ENCODE measurements around the gene TNFAIP3.

TNFAIP3 gene

DNA sequence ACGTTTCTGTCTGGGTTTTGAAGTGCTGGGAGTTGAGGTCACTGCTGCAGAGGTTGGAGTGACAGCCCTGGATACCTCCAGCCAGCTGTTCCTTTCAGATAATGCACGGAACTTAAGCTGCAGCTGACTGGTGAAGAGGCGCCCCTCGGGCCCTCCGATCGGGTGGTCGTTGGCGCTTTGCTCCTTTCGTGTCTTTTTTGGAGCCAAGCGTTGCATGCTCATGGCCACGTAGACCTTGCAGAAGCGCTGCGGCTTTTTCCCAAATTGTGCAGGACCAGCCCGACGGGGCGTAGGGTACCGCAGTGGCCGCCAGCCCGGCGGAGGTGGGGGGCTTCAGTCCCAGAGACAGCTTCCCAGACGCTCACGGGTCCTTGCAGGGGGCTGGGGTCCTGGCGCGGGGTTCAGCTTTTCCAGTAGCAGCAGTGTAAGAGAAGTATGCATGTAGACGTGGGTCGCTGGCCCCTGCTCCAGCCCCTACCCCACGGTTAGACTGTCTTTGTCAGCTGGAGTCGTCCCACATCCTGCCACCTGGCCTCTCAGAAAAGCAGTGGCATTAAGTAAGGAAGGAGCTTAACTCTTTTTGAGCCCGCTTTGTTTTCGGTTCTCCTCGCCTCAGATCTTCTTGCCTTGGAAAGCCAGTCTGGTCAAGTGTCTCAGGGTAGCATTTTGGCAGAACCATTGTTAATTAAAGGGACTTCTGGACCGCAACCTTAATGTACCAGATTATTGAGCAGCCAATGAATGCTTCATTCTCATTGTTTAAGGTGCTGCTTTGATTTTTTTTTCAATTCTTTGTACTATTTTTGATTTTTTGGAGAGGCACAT lies 838 bp downstream of the TNFAIP3 start:
- peaks cover 6% of the 10 kb centered on the region; the same call in 1 of the 2 replicates for H3K36me3 ChIP-seq (ENCODE audit: insufficient read depth, low read depth, low read length)
- peak overlapping the region; percentile 89 for H3K4me3 ChIP-seq (ENCODE audit: low read length)
- H3K27ac ChIP-seq (ENCODE audit: low read length): no peak overlapping the region
- peaks cover 23% of the 10 kb centered on the region for H3K27me3 ChIP-seq (ENCODE audit: insufficient read depth, low read length)
- H3K9me3 ChIP-seq (ENCODE audit: insufficient read depth, low read depth, low read length): no peaks in the 10 kb centered on the region
- peak overlapping the region; percentile 64; the same call in 1 of the 2 replicates for H3K9ac ChIP-seq (ENCODE audit: low read depth, low read length)
- peaks cover 23% of the 10 kb centered on the region for H3K4me1 ChIP-seq (ENCODE audit: insufficient read depth, low read length)

DNA sequence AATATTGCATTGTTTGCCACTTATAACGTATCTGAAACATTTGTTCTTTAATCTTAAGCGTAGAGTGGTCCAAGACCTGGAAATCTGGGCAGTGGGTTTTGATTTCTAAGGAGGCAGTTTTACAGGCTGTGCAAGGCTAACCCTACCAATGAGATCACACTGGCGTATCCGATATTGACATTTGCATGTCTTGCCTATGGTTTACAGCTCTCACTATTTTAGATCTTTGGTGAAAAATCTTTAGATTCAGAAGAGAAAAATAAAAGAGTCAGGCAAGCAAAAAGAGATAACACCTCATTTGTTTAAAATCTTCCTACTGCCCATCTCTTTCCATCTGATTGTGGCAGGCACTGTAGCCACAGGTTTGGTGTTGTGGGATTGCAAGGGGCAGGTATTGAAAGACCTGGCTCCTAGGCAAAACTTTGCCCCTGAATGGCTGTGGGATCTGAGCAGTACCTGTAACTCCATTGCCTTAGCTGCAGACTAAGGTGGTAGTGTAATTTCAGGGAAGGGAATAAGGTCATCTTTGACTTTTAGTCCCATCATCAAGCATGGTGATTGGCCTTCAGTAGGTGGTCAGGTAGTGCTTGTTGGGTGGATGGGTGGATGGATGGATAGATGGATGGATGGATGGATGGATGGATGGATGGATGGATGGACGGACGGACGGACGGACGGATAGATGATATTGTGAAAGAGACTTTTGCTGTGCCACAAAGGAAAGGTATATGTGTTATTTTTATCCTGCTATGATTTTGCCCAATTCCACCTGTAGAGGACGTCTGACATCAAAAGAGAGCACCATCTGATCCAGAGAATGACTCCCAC lies 1.9 kb downstream of the TNFAIP3 start:
- H3K9me3 ChIP-seq (ENCODE audit: insufficient read depth, low read depth, low read length): no peaks in the 10 kb centered on the region
- H3K9ac ChIP-seq (ENCODE audit: low read depth, low read length): no peak overlapping the region
- H3K27ac ChIP-seq (ENCODE audit: low read length): no peak overlapping the region
- H3K27me3 ChIP-seq (ENCODE audit: insufficient read depth, low read length): peaks cover 23% of the 10 kb centered on the region
- H3K4me1 ChIP-seq (ENCODE audit: insufficient read depth, low read length): peaks cover 23% of the 10 kb centered on the region
- peaks cover 6% of the 10 kb centered on the region; the same call in 1 of the 2 replicates for H3K36me3 ChIP-seq (ENCODE audit: insufficient read depth, low read depth, low read length)
- H3K4me3 ChIP-seq (ENCODE audit: low read length): peak overlapping the region; percentile 89

DNA sequence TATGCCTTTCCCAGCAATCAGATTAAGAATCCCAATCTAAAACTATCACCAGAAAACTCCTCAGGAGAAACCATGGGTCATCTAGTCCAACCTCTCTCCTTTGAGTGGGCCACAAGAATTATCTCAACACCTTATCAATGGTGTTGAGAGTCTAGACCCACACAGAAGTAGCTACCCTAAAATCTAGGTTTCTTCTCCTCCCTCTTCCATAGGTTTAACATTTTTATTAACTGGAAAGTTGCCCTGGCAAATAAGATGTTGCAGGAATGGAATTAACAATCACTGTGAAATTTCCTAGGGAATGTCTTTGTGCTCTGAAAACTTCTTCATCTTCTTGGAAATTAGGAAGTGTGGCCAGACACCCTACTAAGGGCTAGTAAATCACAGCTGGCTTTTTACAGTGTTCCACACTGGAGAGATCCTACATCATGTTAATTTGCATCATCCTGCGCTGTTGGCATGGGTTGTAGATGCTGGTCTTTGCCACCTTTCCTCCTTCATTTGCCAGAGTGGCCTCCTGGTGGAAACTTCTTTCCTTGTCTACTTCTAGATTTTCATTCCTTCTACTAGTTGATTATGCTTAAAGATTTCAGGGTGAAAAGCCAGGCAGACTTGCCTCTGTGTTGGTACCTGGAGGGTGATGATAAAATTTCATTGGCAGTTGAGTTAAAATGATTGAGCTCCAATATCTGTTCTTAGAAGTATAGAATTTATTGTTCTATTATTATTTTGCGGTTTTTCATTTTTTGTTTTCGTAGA lies 2.7 kb downstream of the TNFAIP3 start:
- Histone ChIP-seq H3K27ac (ENCODE audit: low read length) (no peak overlapping the region), H3K4me1 (ENCODE audit: insufficient read depth, low read length) (peaks cover 23% of the 10 kb centered on the region), H3K27me3 (ENCODE audit: insufficient read depth, low read length) (peaks cover 23% of the 10 kb centered on the region), H3K36me3 (ENCODE audit: insufficient read depth, low read depth, low read length) (peaks cover 7% of the 10 kb centered on the region; the same call in 1 of the 2 replicates), H3K9me3 (ENCODE audit: insufficient read depth, low read depth, low read length) (no peaks in the 10 kb centered on the region), H3K9ac (ENCODE audit: low read depth, low read length) (no peak overlapping the region), H3K4me3 (ENCODE audit: low read length) (no peak overlapping the region)

DNA sequence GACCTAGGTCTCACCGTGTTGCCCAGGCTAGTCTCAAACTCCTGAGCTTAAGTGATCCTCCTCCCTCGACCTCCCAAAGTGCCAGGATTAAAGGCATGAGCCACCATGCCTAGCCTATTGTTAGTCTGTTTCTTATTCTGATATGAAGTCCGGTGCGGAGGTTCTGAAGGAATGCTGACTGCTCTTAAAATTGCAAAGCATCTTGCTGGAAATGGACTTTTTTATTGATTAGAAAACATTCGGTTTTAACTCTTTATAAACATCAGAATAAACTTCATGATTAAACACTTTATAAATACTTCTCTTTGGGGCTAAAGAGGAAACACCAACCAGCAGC lies 3.2 kb downstream of the TNFAIP3 start:
- Histone ChIP-seq H3K4me1 (ENCODE audit: insufficient read depth, low read length) (peaks cover 19% of the 10 kb centered on the region), H3K27me3 (ENCODE audit: insufficient read depth, low read length) (peaks cover 23% of the 10 kb centered on the region), H3K27ac (ENCODE audit: low read length) (no peak overlapping the region), H3K36me3 (ENCODE audit: insufficient read depth, low read depth, low read length) (peaks cover 12% of the 10 kb centered on the region; the same call in 1 of the 2 replicates), H3K9ac (ENCODE audit: low read depth, low read length) (no peak overlapping the region), H3K4me3 (ENCODE audit: low read length) (no peak overlapping the region), H3K9me3 (ENCODE audit: insufficient read depth, low read depth, low read length) (no peaks in the 10 kb centered on the region)

DNA sequence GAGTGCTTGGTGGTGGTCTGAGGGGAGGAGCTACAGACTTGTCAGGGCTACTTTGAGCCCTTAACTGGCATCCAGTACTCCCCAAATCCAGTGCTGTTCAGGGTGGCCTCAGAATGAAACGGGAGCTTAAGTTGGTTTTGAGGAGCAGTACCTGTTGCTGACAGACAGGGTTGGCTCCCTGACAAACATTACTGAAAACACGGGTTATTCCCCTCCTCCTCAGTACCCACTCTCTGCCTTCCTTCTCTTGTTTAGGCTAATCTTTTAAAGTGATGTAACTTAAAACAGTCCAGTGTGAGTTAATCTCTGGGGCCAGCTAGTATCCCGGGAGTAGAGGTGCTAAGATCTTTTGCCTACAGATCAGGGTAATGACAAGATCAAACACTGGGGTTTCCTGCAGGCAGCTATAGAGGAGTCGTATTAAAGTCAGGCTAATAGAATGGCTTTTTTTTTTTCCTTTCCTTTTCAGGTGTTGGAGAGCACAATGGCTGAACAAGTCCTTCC lies 3.7 kb downstream of the TNFAIP3 start:
- peaks cover 14% of the 10 kb centered on the region for H3K4me1 ChIP-seq (ENCODE audit: insufficient read depth, low read length)
- peaks cover 23% of the 10 kb centered on the region for H3K27me3 ChIP-seq (ENCODE audit: insufficient read depth, low read length)
- H3K4me3 ChIP-seq (ENCODE audit: low read length): 0 out of 2 replicates have a peak overlapping the region, but pooled peaks have one; percentile 5
- no peak overlapping the region for H3K9ac ChIP-seq (ENCODE audit: low read depth, low read length)
- no peaks in the 10 kb centered on the region for H3K9me3 ChIP-seq (ENCODE audit: insufficient read depth, low read depth, low read length)
- H3K36me3 ChIP-seq (ENCODE audit: insufficient read depth, low read depth, low read length): peaks cover 17% of the 10 kb centered on the region; the same call in 1 of the 2 replicates
- no peak overlapping the region for H3K27ac ChIP-seq (ENCODE audit: low read length)

DNA sequence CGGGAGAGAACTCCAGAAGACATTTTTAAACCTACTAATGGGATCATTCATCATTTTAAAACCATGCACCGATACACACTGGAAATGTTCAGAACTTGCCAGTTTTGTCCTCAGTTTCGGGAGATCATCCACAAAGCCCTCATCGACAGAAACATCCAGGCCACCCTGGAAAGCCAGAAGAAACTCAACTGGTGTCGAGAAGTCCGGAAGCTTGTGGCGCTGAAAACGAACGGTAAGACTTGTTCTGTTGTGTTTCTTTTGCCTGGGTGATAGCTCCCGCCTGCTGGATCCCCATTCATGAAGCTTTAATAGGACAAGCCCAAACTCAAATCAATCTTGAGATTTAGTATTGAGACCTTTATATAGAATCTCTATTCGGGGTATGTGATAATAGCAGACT lies 4.2 kb downstream of the TNFAIP3 start:
- Histone ChIP-seq H3K36me3 (ENCODE audit: insufficient read depth, low read depth, low read length) (peaks cover 20% of the 10 kb centered on the region; the same call in 1 of the 2 replicates), H3K27ac (ENCODE audit: low read length) (no peak overlapping the region), H3K9ac (ENCODE audit: low read depth, low read length) (no peak overlapping the region)

DNA sequence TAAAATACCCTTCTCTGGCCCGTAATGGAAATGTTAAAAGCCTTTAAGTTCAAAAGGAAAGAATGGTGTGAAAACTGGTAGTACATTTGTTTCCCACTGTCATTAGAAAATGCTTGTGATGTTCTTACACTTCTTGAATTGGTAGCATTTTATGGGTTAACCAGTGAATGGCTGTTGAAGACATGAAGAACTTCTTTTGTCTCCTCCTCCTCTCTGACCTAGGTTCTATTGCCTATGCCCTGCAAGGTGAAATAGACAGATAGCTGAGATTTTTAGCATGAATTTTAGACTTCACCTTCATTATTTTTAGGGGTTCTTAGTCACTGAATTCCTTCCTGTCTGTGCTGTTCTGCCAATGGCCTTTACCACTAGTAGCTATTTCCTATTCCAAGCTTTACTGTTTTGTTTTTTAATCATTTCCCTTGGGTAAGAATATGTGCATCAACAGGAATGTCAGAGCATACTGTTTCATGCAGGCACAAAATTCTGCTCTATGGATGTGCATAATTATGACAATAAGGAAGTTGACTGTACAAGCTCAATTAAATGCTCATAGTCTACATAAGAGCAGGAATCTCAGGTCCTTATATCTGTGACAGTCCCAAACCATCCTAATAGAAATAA lies 4.9 kb downstream of the TNFAIP3 start:
- H3K4me3 ChIP-seq (ENCODE audit: low read length): no peak overlapping the region
- no peak overlapping the region for H3K27ac ChIP-seq (ENCODE audit: low read length)
- no peak overlapping the region for H3K9ac ChIP-seq (ENCODE audit: low read depth, low read length)
- H3K9me3 ChIP-seq (ENCODE audit: insufficient read depth, low read depth, low read length): no peaks in the 10 kb centered on the region
- peaks cover 25% of the 10 kb centered on the region; the same call in 1 of the 2 replicates for H3K36me3 ChIP-seq (ENCODE audit: insufficient read depth, low read depth, low read length)
- H3K4me1 ChIP-seq (ENCODE audit: insufficient read depth, low read length): peaks cover 7% of the 10 kb centered on the region
- H3K27me3 ChIP-seq (ENCODE audit: insufficient read depth, low read length): peaks cover 18% of the 10 kb centered on the region

More for the DNA sequence above, 4.2 kb downstream of the TNFAIP3 start:
- Histone ChIP-seq H3K4me3 (ENCODE audit: low read length) (0 out of 2 replicates have a peak overlapping the region, but pooled peaks have one; percentile 5), H3K4me1 (ENCODE audit: insufficient read depth, low read length) (peaks cover 9% of the 10 kb centered on the region), H3K9me3 (ENCODE audit: insufficient read depth, low read depth, low read length) (no peaks in the 10 kb centered on the region), H3K27me3 (ENCODE audit: insufficient read depth, low read length) (peaks cover 19% of the 10 kb centered on the region)

DNA sequence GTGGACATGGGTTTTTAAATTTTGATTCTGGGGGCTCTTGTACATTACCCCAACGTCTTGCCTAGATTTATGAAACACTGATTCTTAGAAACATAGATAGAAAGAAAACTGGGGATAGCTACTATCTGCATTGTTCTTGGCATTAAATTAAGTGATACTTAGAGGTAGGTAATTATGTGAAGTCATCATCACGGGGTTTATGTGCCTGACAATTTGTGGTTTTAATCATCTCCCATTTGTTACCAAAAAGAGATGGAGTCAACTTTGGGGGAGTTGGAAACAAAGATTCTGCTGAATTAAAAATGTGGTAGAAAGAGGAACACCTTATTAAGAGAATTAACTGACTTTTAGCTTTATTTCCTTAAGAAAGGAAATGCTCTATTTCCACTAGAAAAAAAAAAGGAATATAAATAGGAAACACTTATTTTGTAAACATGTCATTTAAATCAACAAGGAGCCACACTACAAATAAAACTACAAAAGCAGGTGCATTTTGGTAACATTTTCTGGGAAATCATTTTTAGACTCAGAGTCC lies 5.6 kb downstream of the TNFAIP3 start:
- peaks cover 7% of the 10 kb centered on the region for H3K4me1 ChIP-seq (ENCODE audit: insufficient read depth, low read length)
- H3K27ac ChIP-seq (ENCODE audit: low read length): no peak overlapping the region
- no peak overlapping the region for H3K9ac ChIP-seq (ENCODE audit: low read depth, low read length)
- H3K36me3 ChIP-seq (ENCODE audit: insufficient read depth, low read depth, low read length): peaks cover 32% of the 10 kb centered on the region
- H3K27me3 ChIP-seq (ENCODE audit: insufficient read depth, low read length): peaks cover 15% of the 10 kb centered on the region
- H3K4me3 ChIP-seq (ENCODE audit: low read length): no peak overlapping the region
- no peaks in the 10 kb centered on the region for H3K9me3 ChIP-seq (ENCODE audit: insufficient read depth, low read depth, low read length)

DNA sequence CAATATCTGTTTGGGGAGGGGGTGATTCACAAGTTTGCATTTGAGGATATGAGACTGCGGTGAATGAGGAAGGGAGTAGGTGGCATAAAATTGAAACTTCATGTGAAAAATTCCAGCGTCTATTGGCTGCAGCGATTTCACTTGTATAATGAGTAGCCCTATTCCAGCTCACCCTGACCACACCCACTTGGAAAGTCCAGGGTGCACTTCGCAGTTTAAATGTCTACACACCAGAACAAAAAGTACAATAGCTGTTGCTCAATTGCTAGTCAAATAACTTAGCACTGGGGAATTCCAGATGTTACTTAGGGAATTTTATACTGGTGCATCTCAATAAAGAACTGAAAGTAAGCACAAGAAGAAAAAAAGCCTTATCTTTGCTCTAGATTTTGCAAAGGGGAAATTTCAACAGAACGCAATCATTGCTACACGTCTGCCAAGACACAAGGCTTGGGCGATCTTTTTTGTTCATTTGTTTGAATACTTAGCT lies 6.3 kb downstream of the TNFAIP3 start:
- Histone ChIP-seq H3K4me1 (ENCODE audit: insufficient read depth, low read length) (peaks cover 7% of the 10 kb centered on the region), H3K27ac (ENCODE audit: low read length) (no peak overlapping the region), H3K9ac (ENCODE audit: low read depth, low read length) (no peak overlapping the region), H3K27me3 (ENCODE audit: insufficient read depth, low read length) (peaks cover 8% of the 10 kb centered on the region), H3K9me3 (ENCODE audit: insufficient read depth, low read depth, low read length) (no peaks in the 10 kb centered on the region), H3K4me3 (ENCODE audit: low read length) (no peak overlapping the region), H3K36me3 (ENCODE audit: insufficient read depth, low read depth, low read length) (peaks cover 36% of the 10 kb centered on the region)

DNA sequence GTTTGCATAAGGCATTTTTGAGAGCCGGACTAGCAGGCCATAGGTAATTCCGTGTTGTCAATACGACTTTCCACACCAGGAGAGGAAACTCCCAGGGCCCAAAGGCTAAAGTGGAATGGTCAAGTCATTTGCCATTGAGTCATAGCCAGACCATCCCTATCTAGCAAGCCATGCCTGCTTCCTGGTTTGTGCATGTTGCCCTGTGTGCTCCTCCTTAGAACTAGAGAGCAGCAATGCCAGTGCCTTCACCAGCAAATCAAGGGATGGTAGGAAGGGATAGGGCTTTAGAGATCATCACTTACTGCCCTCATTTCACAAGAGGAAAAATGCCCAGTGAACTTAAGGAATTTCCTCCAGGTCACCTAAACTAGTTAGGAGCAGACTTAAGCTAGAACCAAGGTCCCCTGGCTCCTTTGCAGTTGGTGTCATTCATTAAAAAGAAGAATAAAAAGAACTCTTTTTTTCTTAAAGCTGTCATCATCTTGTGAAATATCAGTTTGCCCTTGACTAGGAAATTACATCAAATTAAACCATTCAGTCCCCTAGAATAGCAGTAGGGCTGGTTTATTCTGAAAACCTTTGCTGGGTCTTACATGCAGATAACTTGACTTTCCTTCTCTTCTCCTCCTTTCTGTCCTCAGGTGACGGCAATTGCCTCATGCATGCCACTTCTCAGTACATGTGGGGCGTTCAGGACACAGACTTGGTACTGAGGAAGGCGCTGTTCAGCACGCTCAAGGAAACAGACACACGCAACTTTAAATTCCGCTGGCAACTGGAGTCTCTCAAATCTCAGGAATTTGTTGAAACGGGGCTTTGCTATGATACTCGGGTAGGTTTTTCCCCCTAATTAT lies 7.4 kb downstream of the TNFAIP3 start:
- Histone ChIP-seq H3K9me3 (ENCODE audit: insufficient read depth, low read depth, low read length) (no peaks in the 10 kb centered on the region), H3K36me3 (ENCODE audit: insufficient read depth, low read depth, low read length) (peaks cover 38% of the 10 kb centered on the region), H3K27ac (ENCODE audit: low read length) (no peak overlapping the region), H3K4me3 (ENCODE audit: low read length) (no peak overlapping the region), H3K27me3 (ENCODE audit: insufficient read depth, low read length) (no peaks in the 10 kb centered on the region; the same call in 1 of the 2 replicates), H3K9ac (ENCODE audit: low read depth, low read length) (no peak overlapping the region), H3K4me1 (ENCODE audit: insufficient read depth, low read length) (peaks cover 11% of the 10 kb centered on the region)

Measured in iPS-20b (cell line).